BLaER1 (cell line): ENCODE results near the gene PRKAG1.

ENCODE experiments used
- H3K27ac ChIP-seq: shearing (Covaris generic); formaldehyde crosslinking; 2 replicates; pipeline ENCODE4 v1.8.1; 2022
- H3K27me3 ChIP-seq: shearing (Covaris generic); formaldehyde crosslinking; 2 replicates; pipeline ENCODE4 v1.8.1; 2022
- H3K36me3 ChIP-seq: shearing (Covaris generic); formaldehyde crosslinking; 2 replicates; pipeline ENCODE4 v1.8.1; 2022
- H3K4me1 ChIP-seq: shearing (Covaris generic); formaldehyde crosslinking; 2 replicates; pipeline ENCODE4 v1.8.1; 2022
- H3K4me2 ChIP-seq: shearing (Covaris generic); formaldehyde crosslinking; 2 replicates; pipeline ENCODE4 v1.8.1; 2022
- H3K4me3 ChIP-seq: shearing (Covaris generic); formaldehyde crosslinking; 2 replicates; pipeline ENCODE4 v1.8.1; 2022
- H3K9ac ChIP-seq: shearing (Covaris generic); formaldehyde crosslinking; 2 replicates; pipeline ENCODE4 v1.8.1; 2022
- H3K9me3 ChIP-seq: shearing (Covaris generic); formaldehyde crosslinking; 2 replicates; pipeline ENCODE4 v1.8.1; 2022
- H4K20me1 ChIP-seq: shearing (Covaris generic); formaldehyde crosslinking; 2 replicates; pipeline ENCODE4 v1.8.1; 2022
- Cebpa-rat ChIP-seq: shearing (Covaris generic); IDR thresholded peaks from 2 replicates; pipeline ENCODE4 v1.8.1; 2022

The PRKAG1 gene

GRCh38 chr12:49058366-49059044 is 39.9 kb upstream of the PRKAG1 start:
- peak overlapping the region; percentile 99 for H3K9ac ChIP-seq
- H3K9me3 ChIP-seq: no peaks in the 10 kb centered on the region
- peak overlapping the region; percentile 98 for H3K4me3 ChIP-seq
- peak overlapping the region; percentile 99 for H3K27ac ChIP-seq
- no peak for TF ChIP-seq Cebpa-rat
- H4K20me1 ChIP-seq: peaks cover 66% of the 10 kb centered on the region
- H3K4me2 ChIP-seq: peak overlapping the region; percentile 90
- H3K4me1 ChIP-seq: peaks cover 38% of the 10 kb centered on the region
- H3K36me3 ChIP-seq: peaks cover 23% of the 10 kb centered on the region
- H3K27me3 ChIP-seq: no peaks in the 10 kb centered on the region

- Histone ChIP-seq H3K4me1 (peaks cover 38% of the 10 kb centered on the region), H3K9me3 (no peaks in the 10 kb centered on the region), H3K27ac (peak overlapping the region; percentile 99), H3K27me3 (no peaks in the 10 kb centered on the region), H3K36me3 (peaks cover 29% of the 10 kb centered on the region), H4K20me1 (peaks cover 73% of the 10 kb centered on the region), H3K4me2 (peak overlapping the region; percentile 90), H3K4me3 (peak overlapping the region; percentile 98), H3K9ac (peak overlapping the region; percentile 99)
- no peak for TF ChIP-seq Cebpa-rat
Measured at GRCh38 chr12:49057888-49058287, 39.3 kb upstream of the PRKAG1 start.

GRCh38 chr12:49055978-49056754 is 37.6 kb upstream of the PRKAG1 start:
- Histone ChIP-seq H4K20me1 (peaks cover 90% of the 10 kb centered on the region), H3K4me3 (peak overlapping the region; percentile 98), H3K27ac (peak overlapping the region; percentile 99), H3K4me1 (peaks cover 28% of the 10 kb centered on the region), H3K4me2 (peak overlapping the region; percentile 90), H3K9ac (peak overlapping the region; percentile 99), H3K9me3 (no peaks in the 10 kb centered on the region), H3K36me3 (peaks cover 46% of the 10 kb centered on the region), H3K27me3 (no peaks in the 10 kb centered on the region)
- no peak for TF ChIP-seq Cebpa-rat

GRCh38 chr12:49055092-49055491 is 36.5 kb upstream of the PRKAG1 start:
- Histone ChIP-seq H3K4me1 (peaks cover 27% of the 10 kb centered on the region), H3K9ac (peak overlapping the region; percentile 99; the same call in 1 of the 2 replicates), H3K27me3 (no peaks in the 10 kb centered on the region), H3K4me3 (no peak overlapping the region), H3K9me3 (no peaks in the 10 kb centered on the region), H3K27ac (no peak overlapping the region), H3K4me2 (peak overlapping the region; percentile 90), H3K36me3 (peaks cover 57% of the 10 kb centered on the region), H4K20me1 (peaks cover 100% of the 10 kb centered on the region)
- no peak for TF ChIP-seq Cebpa-rat

- H3K27me3 ChIP-seq: no peaks in the 10 kb centered on the region
- H3K36me3 ChIP-seq: peaks cover 63% of the 10 kb centered on the region
- no peak overlapping the region for H3K4me2 ChIP-seq
- peaks cover 100% of the 10 kb centered on the region for H4K20me1 ChIP-seq
- H3K9ac ChIP-seq: no peak overlapping the region
- peaks cover 27% of the 10 kb centered on the region for H3K4me1 ChIP-seq
- no peaks in the 10 kb centered on the region for H3K9me3 ChIP-seq
- no peak for TF ChIP-seq Cebpa-rat
- H3K27ac ChIP-seq: no peak overlapping the region
- no peak overlapping the region for H3K4me3 ChIP-seq
Measured at GRCh38 chr12:49054524-49054923, 35.9 kb upstream of the PRKAG1 start.

- Histone ChIP-seq H3K4me2 (no peak overlapping the region), H3K9ac (no peak overlapping the region), H3K27ac (no peak overlapping the region), H3K4me3 (no peak overlapping the region), H3K9me3 (no peaks in the 10 kb centered on the region), H3K4me1 (peaks cover 27% of the 10 kb centered on the region), H3K27me3 (no peaks in the 10 kb centered on the region), H3K36me3 (peaks cover 67% of the 10 kb centered on the region), H4K20me1 (peaks cover 100% of the 10 kb centered on the region)
- no peak for TF ChIP-seq Cebpa-rat
Measured at GRCh38 chr12:49054096-49054495, 35.5 kb upstream of the PRKAG1 start.

GRCh38 chr12:49052451-49053208 is 34.1 kb upstream of the PRKAG1 start:
- Histone ChIP-seq H3K27me3 (no peaks in the 10 kb centered on the region), H3K27ac (no peak overlapping the region), H3K4me2 (no peak overlapping the region), H3K9me3 (no peaks in the 10 kb centered on the region), H3K4me1 (peaks cover 26% of the 10 kb centered on the region), H3K9ac (no peak overlapping the region), H3K36me3 (peaks cover 82% of the 10 kb centered on the region), H3K4me3 (no peak overlapping the region), H4K20me1 (peaks cover 100% of the 10 kb centered on the region)
- TF ChIP-seq Cebpa-rat: no peak

GRCh38 chr12:49051777-49052438 is 33.3 kb upstream of the PRKAG1 start:
- TF ChIP-seq Cebpa-rat: no peak
- Histone ChIP-seq H3K9ac (no peak overlapping the region), H3K9me3 (no peaks in the 10 kb centered on the region), H4K20me1 (peaks cover 100% of the 10 kb centered on the region), H3K4me3 (no peak overlapping the region), H3K4me2 (no peak overlapping the region), H3K36me3 (peaks cover 89% of the 10 kb centered on the region), H3K27ac (no peak overlapping the region), H3K27me3 (no peaks in the 10 kb centered on the region), H3K4me1 (peaks cover 18% of the 10 kb centered on the region)

- peaks cover 100% of the 10 kb centered on the region for H4K20me1 ChIP-seq
- no peak overlapping the region for H3K27ac ChIP-seq
- peaks cover 94% of the 10 kb centered on the region for H3K36me3 ChIP-seq
- peaks cover 13% of the 10 kb centered on the region for H3K4me1 ChIP-seq
- no peaks in the 10 kb centered on the region for H3K9me3 ChIP-seq
- H3K4me3 ChIP-seq: no peak overlapping the region
- H3K9ac ChIP-seq: no peak overlapping the region
- no peak for TF ChIP-seq Cebpa-rat
- H3K4me2 ChIP-seq: no peak overlapping the region
- H3K27me3 ChIP-seq: no peaks in the 10 kb centered on the region
Measured at GRCh38 chr12:49051373-49051764, 32.8 kb upstream of the PRKAG1 start.
